Measurements from ENCODE around the gene SH3TC1. TPM values are rescaled to one million over a fixed set of nuclear protein-coding genes. Genes with fewer than 3 reads are reported as not detected.

Gene SH3TC1
- total and polyA plus RNA-seq, 2 of the 13 experiments (the other 11 are each of a cell fraction or from before 2014, with no cell fraction given), result 14.9 to 21.8 TPM

DNA sequence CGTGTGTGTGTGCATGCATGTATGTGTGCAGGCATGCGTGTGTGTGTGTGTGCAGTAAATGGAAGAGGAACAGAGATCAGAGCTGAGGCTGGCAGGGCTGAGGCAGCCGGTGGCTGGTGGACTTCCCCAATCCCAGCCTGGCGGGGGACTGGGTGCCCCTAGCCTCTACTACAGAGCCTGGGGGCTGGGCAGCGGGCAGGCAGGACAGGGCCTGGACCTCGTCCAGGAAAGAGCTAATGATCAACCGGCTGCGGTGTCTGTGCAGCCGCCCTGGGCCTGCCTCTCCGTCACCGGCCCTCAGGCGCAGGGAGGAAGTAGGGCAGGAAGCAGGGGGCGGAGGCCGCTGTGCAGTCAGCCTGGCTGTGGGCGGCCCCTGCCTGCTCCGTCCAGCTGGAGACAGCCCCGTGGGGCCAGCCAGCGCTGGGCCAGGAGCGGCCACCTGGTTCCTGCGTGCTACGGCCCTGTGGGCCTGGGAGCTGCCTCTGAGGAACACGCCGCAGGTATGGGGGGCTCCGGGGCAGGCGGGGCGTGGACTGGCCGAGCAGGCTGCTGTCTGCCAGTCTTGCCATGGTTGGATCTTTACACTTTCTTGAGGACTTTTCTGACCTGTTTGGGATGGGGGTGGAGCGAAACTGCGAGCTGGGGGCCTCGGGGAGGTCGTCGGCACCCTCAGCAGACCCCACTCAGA, at the start of gene SH3TC1 (continued):
- TF ChIP-seq ZFP41 (CRISPR knock-in tag; IDR thresholded peaks at IDR 0.05; ENCODE audit: borderline replicate concordance) (no peak), BRCA1 (CRISPR knock-in tag; IDR thresholded peaks at IDR 0.05) (peak; percentile 65; the same call in 1 of the 2 replicates), SMARCC2 (IDR thresholded peaks at IDR 0.05) (no peak), ZNF782 (CRISPR knock-in tag; IDR thresholded peaks at IDR 0.05; ENCODE audit: borderline replicate concordance) (peak; percentile 7; the same call in 1 of the 2 replicates), KMT2B (CRISPR knock-in tag; IDR thresholded peaks at IDR 0.05) (0 out of 2 replicates have a peak, but pooled peaks have one; percentile 33), FOSL2 (CRISPR knock-in tag; IDR thresholded peaks at IDR 0.05) (peak; percentile 69), ZNF441 (CRISPR knock-in tag; IDR thresholded peaks at IDR 0.05; ENCODE audit: borderline replicate concordance) (peak; percentile 97), U2AF1 (optimal IDR thresholded peaks at IDR 0.05; ENCODE audit: low read depth, low read length) (no peak), KAT8 (CRISPR knock-in tag; IDR thresholded peaks at IDR 0.05) (peak; percentile 87), KDM6A (CRISPR knock-in tag; IDR thresholded peaks at IDR 0.05; ENCODE audit: low read depth) (peak; percentile 72), MEIS1 (CRISPR knock-in tag; IDR thresholded peaks at IDR 0.05; ENCODE audit: borderline replicate concordance) (peak; percentile 68), SRSF1 (optimal IDR thresholded peaks at IDR 0.05; ENCODE audit: low read depth, low read length) (no peak), ZNF136 (CRISPR knock-in tag; IDR thresholded peaks at IDR 0.05; ENCODE audit: low read depth) (no peak), RXRB (CRISPR knock-in tag; IDR thresholded peaks at IDR 0.05; ENCODE audit: borderline replicate concordance) (peak; percentile 72), RFX3 (CRISPR knock-in tag; IDR thresholded peaks at IDR 0.05) (0 out of 2 replicates have a peak, but pooled peaks have one; percentile 16), DNMT1 (CRISPR knock-in tag; IDR thresholded peaks at IDR 0.05) (0 out of 2 replicates have a peak, but pooled peaks have one; percentile 23), RBM22 (optimal IDR thresholded peaks at IDR 0.05; ENCODE audit: low read length) (no peak), ZNF460 (CRISPR knock-in tag; IDR thresholded peaks at IDR 0.05; ENCODE audit: borderline replicate concordance) (peak; percentile 54; the same call in 1 of the 2 replicates), ETV6 (CRISPR knock-in tag; conservative IDR thresholded peaks at IDR 0.05) (peak; percentile 94)
- TF ChIP-seq, protein P1, sequence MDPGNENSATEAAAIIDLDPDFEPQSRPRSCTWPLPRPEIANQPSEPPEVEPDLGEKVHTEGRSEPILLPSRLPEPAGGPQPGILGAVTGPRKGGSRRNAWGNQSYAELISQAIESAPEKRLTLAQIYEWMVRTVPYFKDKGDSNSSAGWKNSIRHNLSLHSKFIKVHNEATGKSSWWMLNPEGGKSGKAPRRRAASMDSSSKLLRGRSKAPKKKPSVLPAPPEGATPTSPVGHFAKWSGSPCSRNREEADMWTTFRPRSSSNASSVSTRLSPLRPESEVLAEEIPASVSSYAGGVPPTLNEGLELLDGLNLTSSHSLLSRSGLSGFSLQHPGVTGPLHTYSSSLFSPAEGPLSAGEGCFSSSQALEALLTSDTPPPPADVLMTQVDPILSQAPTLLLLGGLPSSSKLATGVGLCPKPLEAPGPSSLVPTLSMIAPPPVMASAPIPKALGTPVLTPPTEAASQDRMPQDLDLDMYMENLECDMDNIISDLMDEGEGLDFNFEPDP (CRISPR knock-in tag; conservative IDR thresholded peaks at IDR 0.05), result no peak
- TF ChIP-seq, protein P2, sequence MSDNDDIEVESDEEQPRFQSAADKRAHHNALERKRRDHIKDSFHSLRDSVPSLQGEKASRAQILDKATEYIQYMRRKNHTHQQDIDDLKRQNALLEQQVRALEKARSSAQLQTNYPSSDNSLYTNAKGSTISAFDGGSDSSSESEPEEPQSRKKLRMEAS (IDR thresholded peaks at IDR 0.05), result peak; percentile 79
- TF ChIP-seq, protein P3, sequence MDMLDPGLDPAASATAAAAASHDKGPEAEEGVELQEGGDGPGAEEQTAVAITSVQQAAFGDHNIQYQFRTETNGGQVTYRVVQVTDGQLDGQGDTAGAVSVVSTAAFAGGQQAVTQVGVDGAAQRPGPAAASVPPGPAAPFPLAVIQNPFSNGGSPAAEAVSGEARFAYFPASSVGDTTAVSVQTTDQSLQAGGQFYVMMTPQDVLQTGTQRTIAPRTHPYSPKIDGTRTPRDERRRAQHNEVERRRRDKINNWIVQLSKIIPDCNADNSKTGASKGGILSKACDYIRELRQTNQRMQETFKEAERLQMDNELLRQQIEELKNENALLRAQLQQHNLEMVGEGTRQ (IDR thresholded peaks at IDR 0.05; ENCODE audit: low read depth, low read length), result no peak
- TF ChIP-seq, protein P3 (CRISPR knock-in tag; IDR thresholded peaks at IDR 0.05; ENCODE audit: borderline replicate concordance), result no peak; the same call in 1 of the 2 replicates
- TF ChIP-seq, protein P4, sequence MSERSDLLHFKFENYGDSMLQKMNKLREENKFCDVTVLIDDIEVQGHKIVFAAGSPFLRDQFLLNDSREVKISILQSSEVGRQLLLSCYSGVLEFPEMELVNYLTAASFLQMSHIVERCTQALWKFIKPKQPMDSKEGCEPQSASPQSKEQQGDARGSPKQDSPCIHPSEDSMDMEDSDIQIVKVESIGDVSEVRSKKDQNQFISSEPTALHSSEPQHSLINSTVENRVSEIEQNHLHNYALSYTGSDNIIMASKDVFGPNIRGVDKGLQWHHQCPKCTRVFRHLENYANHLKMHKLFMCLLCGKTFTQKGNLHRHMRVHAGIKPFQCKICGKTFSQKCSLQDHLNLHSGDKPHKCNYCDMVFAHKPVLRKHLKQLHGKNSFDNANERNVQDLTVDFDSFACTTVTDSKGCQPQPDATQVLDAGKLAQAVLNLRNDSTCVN (CRISPR knock-in tag; IDR thresholded peaks at IDR 0.05; ENCODE audit: borderline replicate concordance), result peak; percentile 27; the same call in 1 of the 2 replicates
- TF ChIP-seq, protein P5, sequence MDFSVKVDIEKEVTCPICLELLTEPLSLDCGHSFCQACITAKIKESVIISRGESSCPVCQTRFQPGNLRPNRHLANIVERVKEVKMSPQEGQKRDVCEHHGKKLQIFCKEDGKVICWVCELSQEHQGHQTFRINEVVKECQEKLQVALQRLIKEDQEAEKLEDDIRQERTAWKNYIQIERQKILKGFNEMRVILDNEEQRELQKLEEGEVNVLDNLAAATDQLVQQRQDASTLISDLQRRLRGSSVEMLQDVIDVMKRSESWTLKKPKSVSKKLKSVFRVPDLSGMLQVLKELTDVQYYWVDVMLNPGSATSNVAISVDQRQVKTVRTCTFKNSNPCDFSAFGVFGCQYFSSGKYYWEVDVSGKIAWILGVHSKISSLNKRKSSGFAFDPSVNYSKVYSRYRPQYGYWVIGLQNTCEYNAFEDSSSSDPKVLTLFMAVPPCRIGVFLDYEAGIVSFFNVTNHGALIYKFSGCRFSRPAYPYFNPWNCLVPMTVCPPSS (IDR thresholded peaks at IDR 0.05), result no peak

Data from HepG2 (cell line).